Stimulated activated CD8-positive, alpha-beta memory T cell treated with anti-CD3 and anti-CD28 coated beads, Interleukin-2, amount 100 ng/mL, for 48 hours (primary cell): ENCODE measurements around the gene PLOD2.

Source experiments
- DNase-seq, 2 donors: peaks; one replicate each; pipeline ENCODE4 v3.0.0-alpha.2; 2020; ENCODE audit warnings: low read depth in 2 of 2

The PLOD2 gene

DNA sequence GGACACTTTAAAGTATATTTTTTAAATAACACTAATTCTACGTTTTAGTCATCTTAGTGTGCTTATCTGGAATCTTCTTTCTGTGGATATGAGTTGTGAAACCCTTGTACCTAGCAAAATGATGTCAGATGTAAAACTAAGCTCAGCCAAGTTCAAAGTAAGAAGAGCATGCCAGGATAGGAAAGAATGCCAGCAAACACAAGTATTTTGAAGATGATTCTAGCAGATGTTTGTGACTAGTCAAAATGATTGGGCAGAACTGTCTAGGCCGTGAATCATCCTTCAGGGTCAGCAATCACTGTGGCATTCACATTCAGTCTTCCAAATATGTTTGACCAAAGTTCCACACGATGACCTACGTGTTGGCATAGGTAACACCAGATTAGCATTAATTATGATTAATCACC lies 5.4 kb upstream of the PLOD2 start:
- no peak for DNase-seq

DNA sequence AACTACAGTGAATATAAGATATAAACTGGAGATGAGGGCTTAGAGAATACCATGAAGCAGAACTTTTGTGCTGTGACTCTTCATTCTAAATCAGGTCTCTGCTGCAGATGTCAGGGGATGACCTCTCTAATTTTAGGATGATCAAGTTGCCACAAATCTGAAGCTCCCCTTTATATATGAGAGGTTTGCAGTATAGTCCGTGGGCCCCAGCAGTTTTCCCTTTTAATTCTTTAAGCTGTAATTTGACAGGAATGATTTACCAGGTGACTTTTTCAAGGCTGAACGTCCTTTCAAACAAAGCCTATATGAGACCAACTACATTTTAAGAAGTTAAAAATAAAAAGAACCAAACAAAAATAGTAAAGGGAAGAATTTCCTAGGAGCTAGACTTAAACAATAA lies 4.9 kb upstream of the PLOD2 start:
- no peak for DNase-seq

DNA sequence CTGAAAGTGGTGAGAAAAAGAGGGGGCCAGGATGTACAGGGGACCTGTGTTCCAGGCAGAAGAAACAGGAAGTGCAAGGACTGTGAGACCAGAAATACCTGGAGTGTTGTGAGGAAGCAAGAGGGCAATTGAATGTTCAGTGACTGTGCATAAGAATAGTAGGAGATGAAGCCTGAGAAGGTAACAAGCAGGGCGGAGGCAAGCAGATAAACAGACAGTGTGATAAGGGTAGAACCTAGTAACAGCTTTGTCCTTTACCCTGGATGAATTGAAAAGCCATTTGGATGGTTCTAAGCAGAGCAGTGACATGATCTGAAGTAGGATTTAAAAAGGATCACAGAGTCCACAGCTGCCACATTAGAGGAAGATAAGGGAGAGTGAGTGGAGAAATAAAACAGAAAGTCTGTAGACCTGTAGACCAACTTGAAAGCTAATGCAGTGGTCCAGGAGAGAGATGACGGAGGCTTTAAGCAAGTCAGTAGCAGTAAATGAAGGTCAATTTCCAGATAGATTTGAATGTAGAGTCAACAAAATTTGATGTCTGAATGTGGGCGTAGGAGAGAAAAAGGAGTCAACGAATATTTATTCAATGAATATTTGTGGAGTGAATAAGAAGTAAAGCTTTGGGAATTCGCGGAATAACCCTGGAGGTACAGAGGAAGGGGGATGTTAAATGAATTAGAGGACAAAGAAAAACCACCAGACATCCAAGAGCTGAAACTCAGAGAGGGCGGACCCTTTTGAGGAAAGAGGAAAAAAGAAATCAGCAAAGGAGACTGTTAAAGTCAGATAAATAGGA lies 4.2 kb upstream of the PLOD2 start:
- no peak for DNase-seq

DNA sequence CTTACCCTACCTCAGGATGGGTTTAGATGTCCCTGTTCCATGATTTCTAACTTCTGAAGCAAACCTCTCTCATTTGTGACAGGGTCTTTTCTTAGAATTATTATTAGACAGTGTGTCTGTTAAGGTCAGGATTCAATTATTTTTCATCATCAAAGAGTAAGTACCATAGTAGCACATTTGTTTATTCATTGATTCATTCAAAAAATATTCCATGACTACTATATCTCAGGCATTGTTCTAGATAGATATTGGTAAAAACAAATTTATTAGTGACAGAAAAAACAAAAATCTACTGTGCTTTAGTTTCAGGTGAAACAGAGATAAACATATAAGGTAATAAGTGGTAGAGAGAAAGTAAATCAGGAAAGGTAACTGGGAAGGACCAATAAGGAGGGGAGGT lies 3.5 kb upstream of the PLOD2 start:
- DNase-seq, result no peak

DNA sequence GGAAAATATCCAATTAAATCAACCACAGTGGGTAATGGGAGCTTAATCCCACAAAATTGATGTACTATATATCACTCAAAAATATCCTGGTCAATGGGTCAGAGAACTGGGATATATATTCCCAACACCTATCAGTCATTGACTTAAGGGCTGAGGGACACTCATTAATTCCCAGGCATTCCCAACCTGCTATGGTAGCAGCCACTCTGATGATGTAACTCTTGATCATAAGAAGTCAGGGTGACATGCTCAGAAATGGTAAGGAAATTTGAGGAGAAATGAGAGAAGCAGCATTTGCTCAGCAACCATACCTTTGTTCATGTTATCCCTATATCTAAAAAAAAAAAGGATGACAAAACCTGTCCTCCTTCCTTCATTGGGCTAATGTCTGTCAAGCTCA lies 3.1 kb upstream of the PLOD2 start:
- DNase-seq, result no peak

DNA sequence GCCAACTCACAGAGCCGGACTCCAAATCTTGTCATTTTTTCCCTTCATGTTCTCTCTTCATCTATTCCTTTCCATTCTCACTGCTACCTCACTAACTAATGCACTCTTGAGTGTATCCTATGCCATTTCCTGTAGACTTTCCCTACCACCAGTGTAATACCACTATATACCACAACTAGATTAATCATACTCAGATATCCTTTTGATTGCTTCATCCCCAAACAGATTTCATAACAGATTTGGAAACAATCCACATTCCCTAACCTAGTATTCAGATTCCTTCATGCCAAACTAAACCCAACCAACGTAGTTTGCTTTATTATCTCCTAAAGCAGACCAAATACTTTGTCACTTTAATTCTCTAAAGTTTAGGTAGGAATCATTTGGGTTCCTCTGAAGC lies 2.6 kb upstream of the PLOD2 start:
- DNase-seq, result no peak

DNA sequence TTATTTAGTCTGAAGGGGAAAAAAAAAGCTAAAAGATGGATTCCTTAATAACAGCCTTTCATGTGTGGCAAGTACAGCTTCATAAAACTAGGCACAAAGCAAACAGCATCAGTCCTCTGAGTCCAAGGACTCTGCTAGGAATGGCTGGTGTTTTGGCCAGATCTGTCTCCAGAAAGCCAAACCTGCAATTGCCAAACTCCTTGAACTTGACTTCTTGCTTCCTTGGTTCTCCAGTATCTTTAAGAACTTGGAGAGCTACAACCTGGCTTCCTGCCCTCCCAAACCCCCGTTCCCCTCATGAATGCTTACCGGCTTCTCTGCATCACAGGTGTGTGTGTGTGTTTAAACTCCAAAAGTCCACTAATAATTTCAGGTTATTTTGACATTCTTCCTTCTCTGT lies 1.6 kb upstream of the PLOD2 start:
- DNase-seq, result no peak

DNA sequence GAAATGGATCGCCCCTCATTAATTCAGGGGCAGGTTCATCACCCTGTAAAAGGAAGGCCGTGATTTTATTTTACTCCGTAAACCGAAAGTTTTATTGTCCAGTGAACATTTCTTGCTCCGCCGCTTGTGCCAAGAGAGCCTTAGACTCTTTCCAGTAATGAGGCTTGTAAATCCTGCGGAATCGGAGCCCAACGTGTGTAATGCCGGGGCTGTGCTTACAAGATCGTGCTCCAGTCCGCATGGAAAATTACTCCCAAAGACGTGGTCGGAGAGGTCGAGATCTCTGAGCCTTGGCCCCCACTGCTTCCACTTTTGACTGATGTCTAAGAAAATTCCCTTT lies 649 bp upstream of the PLOD2 start:
- DNase-seq, result no peak

DNA sequence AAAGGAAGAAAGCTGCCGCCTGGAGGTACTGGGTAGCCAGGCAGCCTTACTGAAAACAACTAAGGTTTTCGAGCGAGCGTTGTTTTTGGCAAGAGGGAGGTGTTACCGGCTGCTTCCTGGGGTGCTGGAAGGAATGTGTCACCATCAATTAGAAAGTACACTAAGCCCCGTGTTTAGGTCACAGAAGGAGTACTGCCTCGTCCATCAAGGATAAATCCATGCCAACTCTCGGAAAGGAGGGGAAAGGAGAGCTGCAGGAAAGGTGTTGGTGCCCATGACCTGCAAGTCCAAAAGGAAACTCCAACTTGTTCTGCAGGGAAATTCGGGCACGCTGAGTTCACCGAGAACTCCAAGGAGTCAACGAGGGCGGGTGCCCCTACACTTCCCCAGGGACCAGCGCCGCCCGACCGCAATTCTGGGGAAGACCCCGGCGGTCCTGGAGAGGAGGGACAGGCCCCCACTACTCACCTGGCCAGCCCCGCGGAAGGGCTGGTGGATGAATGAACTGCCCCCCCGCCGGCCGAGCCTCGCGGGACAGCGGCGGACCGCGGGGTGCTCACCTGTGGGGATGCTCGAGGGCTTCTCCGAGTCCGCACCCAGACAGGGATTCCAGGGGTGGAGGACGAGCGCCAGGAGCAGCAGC lies 542 bp downstream of the PLOD2 start:
- no peak for DNase-seq

DNA sequence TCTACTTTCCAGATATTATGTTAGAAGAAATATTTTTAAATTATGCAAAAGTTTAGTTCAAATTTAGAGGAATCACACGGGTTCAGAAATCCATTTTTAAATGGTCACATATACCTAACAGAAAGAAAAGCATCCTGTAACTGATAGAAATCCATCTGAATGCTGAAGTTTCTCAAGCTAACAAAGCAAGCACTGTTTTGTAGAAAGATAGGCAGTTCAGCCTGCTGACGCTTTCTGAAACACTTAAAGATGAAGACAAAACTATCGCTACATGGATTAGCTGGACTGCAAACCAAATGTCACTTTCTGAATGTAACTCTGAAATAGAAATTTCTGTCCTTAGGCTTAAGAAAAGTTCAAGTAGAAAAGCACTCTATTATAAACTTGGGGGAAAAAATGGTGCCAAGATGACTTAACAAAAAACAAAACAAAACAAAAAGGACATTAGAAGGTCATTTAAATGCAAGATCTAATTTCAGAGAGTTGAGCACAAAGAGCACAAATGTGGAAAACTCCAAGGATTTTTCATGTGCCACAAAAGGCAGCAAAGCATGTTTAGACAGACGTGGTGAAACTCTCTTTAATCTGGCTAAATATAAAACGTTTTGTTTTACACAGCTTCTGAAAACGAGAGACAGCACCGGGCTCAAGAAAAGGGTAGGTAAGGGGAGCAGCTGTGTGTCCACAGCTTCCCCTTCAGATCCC lies 1.2 kb downstream of the PLOD2 start:
- DNase-seq, result no peak

DNA sequence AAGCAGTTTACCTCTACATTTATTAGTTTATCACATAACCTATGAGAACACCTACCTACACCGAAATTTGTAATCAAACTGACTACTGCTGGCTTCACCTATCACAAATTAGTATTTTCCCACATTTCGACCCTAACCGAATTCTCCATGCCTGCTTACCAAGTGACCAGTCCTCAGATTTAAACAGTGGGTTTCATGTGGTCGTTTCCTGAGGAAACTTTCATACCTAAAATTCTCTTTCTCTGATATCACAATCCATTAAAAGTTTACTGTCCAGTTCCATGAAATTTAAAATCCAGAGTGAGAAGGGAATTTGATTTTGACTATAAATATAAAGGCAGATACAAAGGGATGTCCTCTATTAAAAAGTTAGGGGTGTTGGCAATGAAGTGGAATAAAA lies 1.9 kb downstream of the PLOD2 start:
- DNase-seq, result no peak

DNA sequence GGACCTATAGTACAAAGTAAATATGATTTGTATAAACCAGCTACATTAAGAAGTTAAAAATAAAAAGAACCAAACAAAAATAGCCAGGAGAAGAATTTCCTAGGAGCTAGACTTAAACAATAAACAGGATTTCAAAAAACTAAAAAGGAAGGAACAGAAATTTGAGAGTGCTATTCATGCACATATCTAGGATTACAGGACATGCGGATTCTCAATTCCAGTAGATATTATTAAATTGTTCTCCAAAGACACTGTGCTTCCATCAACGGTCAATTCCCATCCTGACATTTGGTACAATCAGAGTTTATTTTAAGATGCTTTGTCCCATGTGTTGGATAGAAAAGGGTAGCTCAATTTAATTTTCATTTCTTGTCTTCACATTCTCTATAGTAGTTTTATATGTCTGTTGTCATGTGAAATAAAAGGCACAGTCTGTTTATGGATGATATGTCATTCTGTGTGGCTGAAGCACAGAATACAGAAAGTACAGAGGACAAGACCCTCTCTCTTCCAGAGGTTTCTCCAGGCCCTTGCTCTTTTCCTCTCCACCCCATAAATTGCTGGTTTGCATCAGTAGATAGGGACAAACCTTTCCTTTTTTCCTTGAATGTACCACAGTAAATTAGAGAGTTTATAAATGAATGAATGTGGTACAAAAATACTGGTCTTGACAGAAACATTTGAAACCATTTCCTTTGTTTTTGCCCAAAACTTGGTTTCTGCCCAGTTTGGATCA lies 3.5 kb downstream of the PLOD2 start:
- DNase-seq, result no peak

DNA sequence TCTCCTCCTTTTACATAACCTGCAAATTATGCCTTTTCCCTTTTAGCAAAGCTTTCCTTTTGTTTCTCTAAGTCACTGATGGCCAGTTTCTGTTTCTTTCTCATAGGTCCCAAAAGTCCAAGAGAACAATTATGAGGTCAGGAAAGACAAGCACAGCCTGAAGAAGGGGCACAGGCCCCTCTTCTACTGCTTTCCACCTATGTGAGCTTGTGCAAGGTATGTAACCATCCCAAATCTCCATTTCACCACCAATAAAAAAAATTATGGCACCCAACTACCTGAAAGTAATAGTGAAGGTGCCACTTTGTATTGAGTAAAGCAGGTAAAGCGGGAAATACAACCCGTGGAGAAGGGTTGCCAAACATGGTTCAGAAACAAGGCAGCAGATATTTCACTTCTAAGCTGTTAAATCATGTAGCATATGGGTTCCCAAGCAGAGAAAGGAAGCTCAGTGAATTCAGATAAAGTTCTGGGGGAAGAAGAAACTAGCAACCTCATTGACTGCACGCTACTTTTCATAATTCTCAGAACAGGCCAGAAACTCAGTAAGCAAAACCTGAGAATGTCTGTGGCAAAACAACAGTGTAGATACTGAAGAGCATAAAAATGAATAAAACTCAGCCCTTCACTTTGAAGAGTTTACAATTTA lies 4.2 kb downstream of the PLOD2 start:
- no peak for DNase-seq

DNA sequence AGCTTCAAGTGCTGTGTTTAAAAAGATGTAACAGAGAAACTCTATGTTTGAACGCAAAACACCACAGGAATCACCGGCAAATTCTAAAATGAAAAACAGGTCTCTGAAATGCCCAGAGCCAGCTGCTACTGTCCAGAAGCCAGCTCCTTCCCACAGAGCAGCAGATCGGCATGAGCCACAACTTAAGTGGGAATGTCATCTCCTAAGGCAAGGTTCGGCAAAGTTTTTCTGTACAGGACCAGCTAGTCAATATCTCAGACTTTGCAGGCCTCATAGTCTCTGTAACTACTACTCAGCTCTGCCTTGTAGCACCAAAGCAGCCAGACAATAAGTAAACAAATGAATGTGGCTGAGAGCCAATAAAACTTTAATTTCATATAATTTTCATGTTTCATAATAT lies 4.9 kb downstream of the PLOD2 start:
- DNase-seq, result no peak

DNA sequence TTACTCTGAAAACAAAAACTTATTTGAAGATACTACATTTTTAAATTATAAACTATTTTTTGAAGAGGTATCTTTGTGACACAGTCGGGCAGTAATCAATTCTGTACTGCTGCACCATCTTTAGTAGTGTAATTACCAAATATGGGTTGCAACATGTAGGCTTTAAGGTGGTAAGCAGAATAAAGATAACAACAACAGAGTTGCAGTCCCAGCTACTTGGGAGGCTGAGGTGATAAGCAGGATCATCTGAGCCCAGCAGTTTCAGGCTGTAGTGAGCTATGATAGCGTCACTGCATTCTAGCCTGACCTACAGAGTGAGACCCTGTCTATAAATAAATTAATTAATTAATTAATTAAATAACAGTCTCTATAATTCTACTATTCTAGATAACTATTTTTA lies 6.0 kb downstream of the PLOD2 start:
- no peak for DNase-seq

DNA sequence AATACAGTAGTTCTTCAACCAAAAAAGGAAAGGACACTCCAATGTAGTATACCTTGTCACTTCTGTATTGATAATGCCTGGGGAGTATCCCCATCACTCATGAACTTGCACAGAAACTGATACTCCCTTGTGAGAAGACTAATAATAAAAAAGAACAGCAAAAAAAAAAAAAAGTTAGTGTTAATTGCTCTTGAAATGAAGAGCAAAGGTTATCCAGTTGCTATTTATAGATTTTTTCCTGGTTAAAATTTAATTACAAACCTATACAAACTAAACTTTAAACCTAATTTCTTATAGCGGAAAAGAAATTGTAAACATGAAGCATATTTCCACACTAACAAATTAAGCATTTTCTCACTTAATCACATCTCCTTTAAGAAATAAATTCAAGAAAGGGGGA lies 6.7 kb downstream of the PLOD2 start:
- DNase-seq, result no peak

DNA sequence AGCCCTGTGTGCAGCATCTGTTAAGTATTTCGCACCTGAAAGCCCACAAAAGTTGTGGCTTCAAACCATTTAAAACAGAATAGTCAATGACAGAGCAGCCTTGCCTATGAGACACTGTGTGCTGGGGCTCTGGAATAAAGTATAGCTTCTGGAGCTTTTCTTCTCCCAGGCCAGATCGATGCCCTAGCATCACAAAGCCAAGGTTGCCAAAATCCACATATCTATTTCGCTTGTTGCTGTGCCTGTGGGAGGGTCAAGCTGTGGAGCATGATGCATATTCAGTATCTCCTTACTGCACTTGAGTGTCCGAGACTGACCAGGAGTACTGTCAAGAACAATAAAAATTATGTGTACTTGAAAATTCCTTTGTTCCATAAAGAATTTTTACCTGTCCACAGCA lies 7.6 kb downstream of the PLOD2 start:
- no peak for DNase-seq

DNA sequence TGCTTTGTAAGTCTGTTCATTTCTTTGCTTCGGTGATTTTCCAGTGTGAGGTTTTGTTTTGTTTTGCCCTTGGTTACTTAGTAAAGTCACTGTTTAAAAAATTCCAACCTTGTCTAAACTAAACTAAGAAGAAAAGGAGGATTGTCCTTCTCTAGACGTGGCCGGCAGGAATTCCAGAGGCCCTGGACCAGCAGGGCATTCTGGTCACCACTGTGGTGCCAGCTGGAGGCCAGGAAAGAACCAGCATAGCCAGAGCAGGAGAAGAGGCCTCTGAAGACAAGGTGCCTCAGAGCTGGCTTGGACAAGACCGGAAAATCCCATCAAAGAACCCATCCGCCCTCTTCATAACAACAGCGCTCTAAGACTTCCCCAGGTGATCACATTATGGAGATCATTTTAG lies 8.2 kb downstream of the PLOD2 start:
- no peak for DNase-seq

DNA sequence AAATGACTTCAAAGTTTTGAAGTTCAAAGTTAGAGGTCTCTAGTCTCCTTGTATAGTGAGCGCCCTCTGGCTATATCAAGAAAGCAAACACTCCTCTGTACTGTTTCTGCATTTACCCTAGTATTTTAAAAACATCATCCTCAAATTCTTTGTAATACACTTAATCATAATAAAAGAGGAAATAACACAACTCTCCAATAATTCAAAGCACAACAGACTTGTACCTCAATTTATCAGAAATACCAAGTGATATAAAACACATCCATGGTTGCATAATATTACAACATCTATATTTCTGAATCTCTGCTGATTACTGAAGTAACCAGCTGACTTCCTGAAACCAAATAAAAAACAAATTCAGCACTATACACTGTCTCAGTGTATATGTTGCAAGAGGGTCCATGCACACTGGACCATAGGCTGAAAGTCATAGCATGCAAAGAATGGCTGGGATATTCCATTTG lies 12.5 kb downstream of the PLOD2 start:
- DNase-seq, result no peak

DNA sequence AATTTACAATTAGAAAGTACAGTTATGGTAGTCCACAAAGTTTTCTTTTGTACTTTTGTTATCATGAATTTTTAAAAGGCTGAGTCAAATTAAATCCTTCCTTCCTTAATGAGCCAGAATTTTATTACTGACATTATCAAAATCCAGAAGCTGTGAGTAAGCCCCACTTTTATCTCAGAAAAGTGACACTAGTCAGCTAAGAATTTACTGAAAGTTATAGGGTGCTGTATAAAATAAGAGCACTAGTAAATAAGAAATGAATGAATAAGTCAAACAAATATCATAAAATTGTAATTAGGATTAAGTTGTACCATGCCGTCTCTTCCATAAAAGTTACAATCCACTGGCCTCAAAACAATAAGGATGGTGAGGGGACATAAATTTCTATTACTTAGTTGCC lies 15.3 kb downstream of the PLOD2 start:
- no peak for DNase-seq

DNA sequence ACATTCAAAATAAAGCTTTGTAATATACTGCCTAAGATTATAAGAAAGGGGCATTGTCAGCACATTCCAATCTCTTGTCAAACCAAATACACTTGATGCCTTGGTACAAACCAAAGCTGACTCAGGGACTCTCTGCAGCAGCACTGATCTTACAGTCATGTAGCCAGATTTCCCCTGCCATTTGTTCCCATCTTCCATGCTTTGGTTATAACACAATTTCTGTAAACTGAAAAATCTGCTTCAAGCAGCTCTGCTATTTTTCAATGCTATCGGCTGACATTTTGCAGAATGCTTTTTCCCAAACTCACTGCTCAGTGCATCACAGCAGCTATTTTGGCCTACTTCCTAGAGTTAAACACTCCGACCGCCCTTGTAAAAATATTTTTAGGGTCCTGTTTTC lies 18.2 kb downstream of the PLOD2 start:
- DNase-seq, result no peak

DNA sequence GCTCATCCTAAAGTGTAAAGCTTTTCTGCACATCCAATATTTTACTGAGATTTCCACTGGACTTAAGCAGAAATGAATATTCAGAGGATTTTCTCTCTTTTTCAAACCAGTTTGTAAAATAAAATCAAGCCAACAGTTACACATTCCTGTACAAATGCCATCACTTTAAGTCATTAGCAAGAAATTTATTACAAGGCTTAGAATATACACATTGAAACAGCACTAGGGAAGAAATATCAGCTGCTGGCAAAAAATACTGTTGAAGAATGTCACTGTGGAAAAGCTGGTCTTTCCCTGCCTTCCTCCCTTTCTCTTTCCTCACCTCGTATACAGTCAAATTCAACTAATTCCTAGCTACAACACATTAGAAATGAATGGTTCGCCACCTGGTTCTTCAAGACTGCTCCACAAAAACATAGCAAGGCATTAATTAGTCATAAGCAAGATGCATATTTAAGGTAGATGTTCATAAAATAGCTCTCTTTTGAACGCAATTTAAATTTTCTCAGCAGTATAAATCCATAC lies 21.3 kb downstream of the PLOD2 start:
- DNase-seq, result no peak
